ENCODE results near the gene RGS7BP. TPM values are rescaled to one million over a fixed set of nuclear protein-coding genes. Genes with fewer than 3 reads are reported as not detected.

The RGS7BP gene
- total RNA-seq, 2 donors from 2014 or later: 24.3 to 31.1 TPM

- DNase-seq (ENCODE audit: low spot score) (no peak), ATAC-seq (ENCODE audit: insufficient number of reproducible peaks, low FRiP score, low read depth) (no peak)
- no peaks in the 10 kb centered on the region for H3K9me3 ChIP-seq
- no peak for TF ChIP-seq CTCF (IDR thresholded peaks at IDR 0.05)
- peak overlapping the region; percentile 76 for H3K4me3 ChIP-seq
- H3K4me1 ChIP-seq (ENCODE audit: control insufficient read depth in 1 of 2, low read depth in 2 of 2): peaks cover 9 to 50% of the 10 kb centered on the region in 2 donors
- peak overlapping the region; percentile 43 to 44 for H3K27ac ChIP-seq
- H3K36me3 ChIP-seq: no peaks in the 10 kb centered on the region
- no peaks in the 10 kb centered on the region for H3K27me3 ChIP-seq (replicated peaks; ENCODE audit: insufficient read depth)
Measured at GRCh38 chr5:64507264-64507605, 1.4 kb downstream of the RGS7BP start.

DNA sequence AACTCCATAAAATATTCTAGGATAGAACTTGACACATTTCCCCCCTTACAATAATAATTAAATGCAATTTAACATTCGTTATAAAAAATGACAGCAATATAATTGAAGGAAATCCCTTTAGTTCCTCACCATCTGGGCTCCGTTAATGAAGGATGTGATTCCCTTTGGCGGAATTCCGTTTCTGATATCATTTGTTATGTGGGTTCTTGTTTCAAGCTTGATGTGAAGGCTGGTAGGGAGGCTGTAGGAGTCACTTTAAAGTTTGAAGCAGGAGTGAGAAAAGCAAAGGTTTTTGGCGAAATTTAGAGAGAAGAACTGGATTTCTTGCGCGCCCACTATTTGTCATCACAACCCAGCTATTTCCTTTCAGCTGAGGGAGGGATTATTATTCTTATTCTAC lies 4.0 kb downstream of the RGS7BP start:
- peaks cover 15 to 59% of the 10 kb centered on the region in 2 donors for H3K4me1 ChIP-seq (ENCODE audit: control insufficient read depth in 1 of 2, low read depth in 2 of 2)
- H3K27ac ChIP-seq: no peak overlapping the region
- no peak for TF ChIP-seq CTCF (IDR thresholded peaks at IDR 0.05)
- DNase-seq (ENCODE audit: low spot score) (no peak), ATAC-seq (ENCODE audit: insufficient number of reproducible peaks, low FRiP score, low read depth) (no peak)
- H3K4me3 ChIP-seq: peak overlapping the region; percentile 76
- H3K9me3 ChIP-seq: no peaks in the 10 kb centered on the region
- H3K27me3 ChIP-seq (replicated peaks; ENCODE audit: insufficient read depth): no peaks in the 10 kb centered on the region
- no peaks in the 10 kb centered on the region for H3K36me3 ChIP-seq

GRCh38 chr5:64513492-64513891 lies 7.7 kb downstream of the RGS7BP start:
- Histone ChIP-seq H3K4me1 (ENCODE audit: control insufficient read depth in 1 of 2, low read depth in 2 of 2) (peaks cover 14 to 44% of the 10 kb centered on the region in 2 donors), H3K27me3 (replicated peaks; ENCODE audit: insufficient read depth) (no peaks in the 10 kb centered on the region), H3K9me3 (no peaks in the 10 kb centered on the region), H3K36me3 (no peaks in the 10 kb centered on the region), H3K27ac (peak overlapping the region; percentile 15 to 22), H3K4me3 (peak overlapping the region; percentile 44)
- DNase-seq (ENCODE audit: low spot score): no peak
- no peak for ATAC-seq (ENCODE audit: insufficient number of reproducible peaks, low FRiP score, low read depth)
- no peak for TF ChIP-seq CTCF (IDR thresholded peaks at IDR 0.05)

GRCh38 chr5:64514612-64515011 lies 8.8 kb downstream of the RGS7BP start:
- Histone ChIP-seq H3K9me3 (no peaks in the 10 kb centered on the region), H3K27me3 (replicated peaks; ENCODE audit: insufficient read depth) (no peaks in the 10 kb centered on the region), H3K4me1 (ENCODE audit: control insufficient read depth in 1 of 2, low read depth in 2 of 2) (peaks cover 12 to 34% of the 10 kb centered on the region in 2 donors), H3K4me3 (no peak overlapping the region), H3K27ac (no peak overlapping the region), H3K36me3 (no peaks in the 10 kb centered on the region)
- ATAC-seq (ENCODE audit: insufficient number of reproducible peaks, low FRiP score, low read depth) (no peak), DNase-seq (ENCODE audit: low spot score) (no peak)
- no peak for TF ChIP-seq CTCF (IDR thresholded peaks at IDR 0.05)

DNA sequence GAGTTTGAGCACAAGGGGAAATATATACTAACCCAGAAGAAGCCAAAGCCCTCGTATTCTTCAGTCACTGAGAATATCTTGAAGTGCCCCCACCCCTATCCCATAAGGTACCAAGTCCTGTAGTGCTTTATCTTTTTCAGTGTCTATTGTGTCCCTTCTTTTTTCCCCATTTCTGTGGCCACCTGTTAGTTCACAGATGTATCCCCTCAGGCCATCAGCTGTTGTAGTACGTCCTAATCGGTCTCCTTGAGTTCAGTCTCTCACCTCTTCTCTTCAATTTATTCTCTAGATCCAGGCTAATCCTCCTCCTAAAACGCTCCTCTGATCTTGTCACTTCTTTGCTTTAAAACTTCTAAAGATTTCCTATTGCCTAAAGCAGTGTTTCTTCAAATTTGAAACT lies 10.4 kb downstream of the RGS7BP start:
- H3K4me3 ChIP-seq: no peak overlapping the region
- H3K9me3 ChIP-seq: no peaks in the 10 kb centered on the region
- H3K27ac ChIP-seq: no peak overlapping the region
- peaks cover 6 to 24% of the 10 kb centered on the region in 2 donors for H3K4me1 ChIP-seq (ENCODE audit: control insufficient read depth in 1 of 2, low read depth in 2 of 2)
- DNase-seq (ENCODE audit: low spot score): no peak
- ATAC-seq (ENCODE audit: insufficient number of reproducible peaks, low FRiP score, low read depth): no peak
- TF ChIP-seq CTCF (IDR thresholded peaks at IDR 0.05): no peak
- no peaks in the 10 kb centered on the region for H3K36me3 ChIP-seq
- no peaks in the 10 kb centered on the region for H3K27me3 ChIP-seq (replicated peaks; ENCODE audit: insufficient read depth)

All from thoracic aorta (tissue), 2 donors.